CD4-positive, alpha-beta T cell (primary cell): ENCODE data around the gene GLIPR2. TPM values are rescaled to one million over a fixed set of nuclear protein-coding genes. Genes with fewer than 3 reads are reported as not detected.

Experiments
- ATAC-seq: fragments of 200-7000 bp; cut with Tn5 transposase; one replicate; pipeline ENCODE4 v1.10.0; 2022; ENCODE audit warnings: mild to moderate bottlenecking; ENCODE audit not compliant: poor library complexity
- CTCF ChIA-PET: fragments of 350-600 bp; sonication (Branson Sonifier 250); formaldehyde crosslinking; loops from one replicate; lab custom pipeline; 2021; ENCODE audit warnings: antibody characterized with exemption, inconsistent platforms; lab: Charles Lee
- POLR2A ChIA-PET: fragments of 350-600 bp; sonication (Branson Sonifier 250); formaldehyde crosslinking; loops from one replicate; lab custom pipeline; 2021; ENCODE audit warnings: antibody characterized with exemption, inconsistent platforms; lab: Charles Lee
- DNase-seq, 14 experiments: peaks; one replicate each; pipeline ENCODE4 v3.0.0-alpha.2; 2013 to 2020; ENCODE audit warnings: mixed read lengths in 2 of 14
- H3K27ac ChIP-seq, 2 donors: one replicate each; pipeline versions ENCODE4 v1.5.1 to v1.7.0; 2013; ENCODE audit warnings: low read length in 2 of 2, low read depth in 1 of 2, mild to moderate bottlenecking in 1 of 2
- H3K27me3 ChIP-seq, 2 experiments: 1 replicate in 1 of 2; 2 replicates in 1 of 2; pipeline versions ENCODE4 v1.6.1 to v1.7.0; 2013; ENCODE audit warnings: low read length in 2 of 2, control low read depth in 1 of 2, mild to moderate bottlenecking in 1 of 2, moderate library complexity in 1 of 2; ENCODE audit not compliant: insufficient read depth in 2 of 2, control insufficient read depth in 1 of 2
- H3K36me3 ChIP-seq: one replicate; pipeline ENCODE4 v1.6.1; 2013; ENCODE audit warnings: low read length, control low read depth; ENCODE audit not compliant: insufficient read depth
- H3K4me1 ChIP-seq: one replicate; pipeline ENCODE4 v1.6.1; 2013; ENCODE audit warnings: low read length, control low read depth; ENCODE audit not compliant: insufficient read depth
- H3K4me3 ChIP-seq: one replicate; pipeline ENCODE4 v1.5.1; 2013; ENCODE audit warnings: mild to moderate bottlenecking, low read length, moderate library complexity
- H3K9me3 ChIP-seq, 2 experiments: 1 replicate in 1 of 2; 2 replicates in 1 of 2; pipeline versions ENCODE4 v1.6.1 to v1.7.0; 2013; ENCODE audit warnings: low read length in 2 of 2, mild to moderate bottlenecking in 2 of 2, control low read depth in 1 of 2, moderate library complexity in 1 of 2; ENCODE audit not compliant: control insufficient read depth in 1 of 2, insufficient read depth in 1 of 2
- H3K27ac Mint-ChIP-seq: one replicate; pipeline ENCODE4 v1.8.0; 2020; ENCODE audit warnings: mixed read lengths
- H3K27me3 Mint-ChIP-seq: one replicate; pipeline ENCODE4 v1.8.0; 2021; ENCODE audit warnings: mixed read lengths
- H3K36me3 Mint-ChIP-seq: one replicate; pipeline ENCODE4 v1.8.0; 2021; ENCODE audit warnings: low read depth, mixed read lengths
- H3K4me1 Mint-ChIP-seq: one replicate; pipeline ENCODE4 v1.8.0; 2021; ENCODE audit warnings: low read depth, mixed read lengths
- H3K4me3 Mint-ChIP-seq: one replicate; pipeline ENCODE4 v1.8.0; 2020; ENCODE audit warnings: mild to moderate bottlenecking, mixed read lengths
- H3K9me3 Mint-ChIP-seq: one replicate; pipeline ENCODE4 v1.8.0; 2020; ENCODE audit warnings: mixed read lengths
- CTCF ChIP-seq: fragments of 200-600 bp; IDR thresholded peaks from one replicate; pipeline ENCODE4 v1.8.0; 2022; ENCODE audit warnings: antibody characterized with exemption, mild to moderate bottlenecking
- intact Hi-C, 2 experiments: fragments of 100-400 bp; cut with DNase I in 1 of 2; cut with micrococcal nuclease in 1 of 2; formaldehyde crosslinking; loops; one replicate each; pipeline versions ENCODE4 v1.15.1 to v1.9.0; 2023 to 2025; cut with DNase I, micrococcal nuclease
- total RNA-seq, 174 experiments: library from RNA in 2 of 174; stranded (reverse) in 2 of 174; gene quantifications; one replicate each; pipeline ENCODE4 v1.2.3 and lab custom pipeline; 2021 to 2026

The GLIPR2 gene
- total RNA-seq, 2 experiments from 2014 or later = 13.6 to 13.7 TPM

GRCh38 chr9:36132086-36132485 is 4.4 kb upstream of the GLIPR2 start:
- Histone ChIP-seq H3K9me3 (no peaks in the 10 kb centered on the region), H3K4me3 (no peak overlapping the region), H3K4me1 (peaks cover 24% of the 10 kb centered on the region), H3K36me3 (no peaks in the 10 kb centered on the region), H3K27me3 (no peaks in the 10 kb centered on the region), H3K27ac (no peak overlapping the region)
- ChIA-PET CTCF (no interaction called here), POLR2A (no interaction called here)
- no peaks in the 10 kb centered on the region for H3K9me3 Mint-ChIP-seq
- DNase-seq (no peak), ATAC-seq (no peak)
- TF ChIP-seq CTCF = no peak
- intact Hi-C loops = no loop called here
- H3K36me3 Mint-ChIP-seq = peaks cover 2% of the 10 kb centered on the region
- no peak overlapping the region for H3K4me3 Mint-ChIP-seq
- peaks cover 21% of the 10 kb centered on the region for H3K4me1 Mint-ChIP-seq
- no peak overlapping the region for H3K27ac Mint-ChIP-seq
- no peaks in the 10 kb centered on the region for H3K27me3 Mint-ChIP-seq

GRCh38 chr9:36134761-36135505 is 1.6 kb upstream of the GLIPR2 start:
- H3K27ac Mint-ChIP-seq = peak overlapping the region; percentile 63

GRCh38 chr9:36135741-36136271 is 727 bp upstream of the GLIPR2 start:
- POLR2A ChIA-PET = interaction anchor here (0.8 to 2.2 kb wide), 10 partner anchors 8 to 99 kb away, joined by 3 to 20 read pairs (median 4); partner anchors contain the start of genes CLTA and RECK
- Histone ChIP-seq H3K4me3 (peak overlapping the region; percentile 85), H3K27me3 (no peaks in the 10 kb centered on the region), H3K27ac (no peak overlapping the region), H3K4me1 (peaks cover 47% of the 10 kb centered on the region), H3K9me3 (no peaks in the 10 kb centered on the region), H3K36me3 (no peaks in the 10 kb centered on the region)
- H3K4me1 Mint-ChIP-seq = peaks cover 45% of the 10 kb centered on the region
- no peak for ATAC-seq
- CTCF ChIA-PET = interaction anchor here (1.0 to 2.4 kb wide), 6 partner anchors 11 to 54 kb away, joined by 3 to 17 read pairs (median 8); partner anchors contain the start of gene CLTA
- H3K9me3 Mint-ChIP-seq = no peaks in the 10 kb centered on the region
- intact Hi-C loops = loop anchor here (1.0 to 2.0 kb wide), 3 partner anchors 15 to 54 kb away; partner anchors contain the start of gene CLTA (in 1 of the 2)
- H3K36me3 Mint-ChIP-seq = peaks cover 7% of the 10 kb centered on the region
- no peak for DNase-seq
- H3K4me3 Mint-ChIP-seq = peak overlapping the region; percentile 90
- peak overlapping the region; percentile 63 for H3K27ac Mint-ChIP-seq
- H3K27me3 Mint-ChIP-seq = no peaks in the 10 kb centered on the region
- TF ChIP-seq CTCF = no peak

More at GRCh38 chr9:36134761-36135505, 1.6 kb upstream of the GLIPR2 start:
- H3K27ac ChIP-seq = no peak overlapping the region
- Mint-ChIP-seq H3K27me3 (no peaks in the 10 kb centered on the region), H3K9me3 (no peaks in the 10 kb centered on the region), H3K4me1 (peaks cover 36% of the 10 kb centered on the region), H3K4me3 (peak overlapping the region; percentile 90), H3K36me3 (peaks cover 7% of the 10 kb centered on the region)
- no peak for ATAC-seq
- H3K9me3 ChIP-seq = no peaks in the 10 kb centered on the region
- no peak for TF ChIP-seq CTCF
- ChIA-PET CTCF (interaction anchor here (2.4 kb wide), 1 partner anchor 32 kb away, joined by 17 read pairs; no protein-coding TSS in a partner anchor), POLR2A (no interaction called here)
- intact Hi-C loops = no loop called here
- no peaks in the 10 kb centered on the region for H3K36me3 ChIP-seq
- DNase-seq = no peak
- H3K4me3 ChIP-seq = no peak overlapping the region
- peaks cover 38% of the 10 kb centered on the region for H3K4me1 ChIP-seq
- no peaks in the 10 kb centered on the region for H3K27me3 ChIP-seq
